ENCODE data around the gene SH3YL1.

SH3YL1 gene

DNA sequence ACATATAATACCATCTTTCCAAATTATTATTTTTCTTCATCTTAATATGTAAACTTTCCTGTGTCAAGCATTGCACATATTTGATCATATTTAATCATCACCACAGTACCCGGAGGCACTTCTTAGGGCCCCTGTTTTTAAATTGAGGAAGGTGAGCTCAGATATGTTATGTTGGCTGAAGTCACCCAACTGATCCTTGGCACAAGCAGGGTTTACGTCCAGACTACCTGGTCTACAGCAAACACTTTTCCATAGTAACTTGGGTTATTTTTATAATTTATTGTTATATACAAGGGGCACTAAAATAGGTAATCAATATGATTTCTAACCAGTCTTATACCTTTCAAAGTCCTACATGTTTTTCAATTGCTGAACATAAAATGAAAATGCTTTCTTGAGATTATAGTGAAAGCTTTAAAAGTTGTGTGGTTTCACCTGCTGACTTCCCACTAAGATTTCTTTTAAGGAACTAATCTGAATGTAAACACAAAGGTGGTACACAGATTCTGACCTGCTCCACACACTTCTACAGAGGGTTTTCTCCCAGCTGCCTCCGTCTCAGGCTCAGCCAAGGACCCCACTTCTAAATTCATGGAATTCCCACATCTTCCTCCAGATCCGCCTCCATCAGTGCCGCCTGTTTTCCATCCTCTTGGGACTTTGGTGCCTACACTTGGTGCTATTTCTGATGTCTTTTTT, 52.2 kb downstream of the SH3YL1 start:
- DNase-seq = no peak

DNA sequence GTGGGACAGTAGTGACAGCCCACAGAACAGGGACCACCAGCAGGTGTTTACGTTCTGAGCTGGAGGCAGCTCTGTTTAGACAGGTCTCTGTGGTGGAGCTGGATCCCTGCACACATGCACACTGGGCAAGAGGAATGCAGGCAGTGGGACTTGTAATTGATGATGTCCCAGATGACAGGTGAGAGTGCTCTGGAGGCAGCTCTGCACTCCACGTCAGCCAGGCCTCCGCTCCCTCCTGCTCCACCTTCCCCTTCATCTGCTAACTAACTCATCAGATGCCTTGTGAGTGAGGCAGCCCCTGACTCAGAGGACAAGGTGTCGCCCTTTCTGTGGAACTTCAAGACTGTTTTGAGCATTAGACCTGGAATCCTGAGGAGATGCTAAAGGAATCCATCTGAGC, 53.2 kb downstream of the SH3YL1 start:
- no peak for DNase-seq

DNA sequence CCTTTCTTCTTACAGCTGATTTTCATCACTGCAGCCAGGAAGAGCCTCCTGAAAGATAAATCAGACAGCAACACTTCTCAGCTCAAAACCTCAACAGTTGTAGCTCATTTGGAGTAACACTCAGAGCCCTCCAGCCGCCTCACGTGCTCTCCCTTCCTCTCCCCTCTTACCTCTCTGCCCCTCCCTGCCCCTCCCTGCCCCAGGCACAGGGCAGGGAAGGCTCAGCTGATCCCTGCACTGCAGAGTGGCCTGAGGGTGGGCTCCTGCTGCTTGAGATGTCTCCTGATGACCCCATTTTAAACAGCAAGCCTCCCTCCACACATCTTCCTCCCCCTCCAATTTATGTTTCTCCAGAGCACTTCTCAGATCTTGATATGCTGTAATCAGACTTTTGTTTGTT, 54.4 kb downstream of the SH3YL1 start:
- DNase-seq = no peak

DNA sequence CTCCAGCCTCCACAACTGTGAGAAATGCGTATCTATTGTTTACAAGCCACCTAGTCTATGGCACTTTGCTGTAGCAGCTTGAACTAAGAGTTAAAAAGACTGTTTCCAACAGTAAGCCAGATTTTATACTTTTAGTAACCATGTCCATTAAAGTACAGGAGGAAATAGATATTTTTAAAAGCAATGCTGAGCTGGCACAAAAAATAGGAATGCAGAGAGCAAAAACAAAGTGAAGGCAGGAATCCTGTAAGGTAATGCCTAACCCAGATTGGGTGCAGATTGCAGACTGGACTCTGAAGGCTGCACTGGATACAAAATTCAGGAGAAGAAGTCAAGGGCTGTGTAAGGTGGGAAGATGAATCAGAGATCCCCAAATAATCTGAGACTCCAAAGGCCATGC, 55.5 kb downstream of the SH3YL1 start:
- DNase-seq = no peak

DNA sequence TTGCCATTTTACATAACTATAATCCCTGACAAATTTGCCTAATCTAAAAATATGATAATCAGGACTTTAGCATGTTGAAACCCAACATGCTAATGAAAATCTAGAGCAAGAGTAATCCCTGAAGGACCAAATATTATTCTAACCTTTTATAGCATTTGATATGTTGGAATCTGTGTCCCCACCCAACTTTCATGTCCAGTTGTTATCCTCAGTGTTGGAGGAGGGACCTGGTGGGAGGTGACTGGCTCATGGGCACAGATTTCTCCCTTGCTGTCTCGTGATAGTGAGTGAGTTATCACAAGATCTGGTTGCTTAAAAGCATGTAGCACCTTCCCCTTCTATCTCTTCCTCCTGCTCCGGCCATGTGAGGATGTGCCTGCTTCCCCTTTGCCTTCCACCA, 59.8 kb downstream of the SH3YL1 start:
- DNase-seq = no peak

DNA sequence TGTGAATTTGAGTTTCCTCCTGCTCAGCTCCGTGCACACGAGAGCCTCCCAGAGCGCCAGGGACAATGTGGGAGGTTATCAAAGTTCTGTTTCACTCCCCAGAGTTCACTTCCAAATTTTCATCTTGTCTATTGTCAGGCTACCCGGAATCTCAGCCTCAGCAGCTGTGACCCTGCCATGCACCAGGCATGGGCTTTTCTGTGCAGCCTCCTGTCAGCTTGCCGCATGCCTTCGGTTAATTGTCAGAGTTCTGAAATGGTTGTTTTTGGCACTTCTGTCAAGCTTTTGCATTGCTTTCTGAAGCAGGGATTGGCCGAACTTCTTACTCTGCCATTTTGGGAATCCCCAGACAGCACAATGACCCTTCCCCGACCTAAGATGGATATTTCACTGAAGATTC, 60.4 kb downstream of the SH3YL1 start:
- DNase-seq = no peak

DNA sequence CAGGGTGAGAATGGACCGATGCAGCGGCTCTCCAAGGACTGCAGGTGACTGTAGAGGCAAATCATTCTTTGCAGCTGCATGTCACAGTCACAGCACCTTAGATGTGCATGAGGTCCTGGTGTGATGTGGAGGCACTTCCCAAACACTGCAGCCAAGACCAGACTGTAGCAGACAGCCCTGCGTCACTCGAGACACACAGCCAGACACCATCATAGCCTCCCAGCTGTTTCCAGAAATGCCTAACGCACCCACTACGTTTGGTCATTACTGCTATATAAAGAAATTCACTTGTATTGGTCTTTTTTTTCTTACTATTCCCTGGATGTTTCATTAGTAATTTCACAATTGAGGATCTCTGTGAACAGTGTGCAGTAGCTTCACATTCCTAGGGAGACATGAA, 60.9 kb downstream of the SH3YL1 start:
- no peak for DNase-seq

DNA sequence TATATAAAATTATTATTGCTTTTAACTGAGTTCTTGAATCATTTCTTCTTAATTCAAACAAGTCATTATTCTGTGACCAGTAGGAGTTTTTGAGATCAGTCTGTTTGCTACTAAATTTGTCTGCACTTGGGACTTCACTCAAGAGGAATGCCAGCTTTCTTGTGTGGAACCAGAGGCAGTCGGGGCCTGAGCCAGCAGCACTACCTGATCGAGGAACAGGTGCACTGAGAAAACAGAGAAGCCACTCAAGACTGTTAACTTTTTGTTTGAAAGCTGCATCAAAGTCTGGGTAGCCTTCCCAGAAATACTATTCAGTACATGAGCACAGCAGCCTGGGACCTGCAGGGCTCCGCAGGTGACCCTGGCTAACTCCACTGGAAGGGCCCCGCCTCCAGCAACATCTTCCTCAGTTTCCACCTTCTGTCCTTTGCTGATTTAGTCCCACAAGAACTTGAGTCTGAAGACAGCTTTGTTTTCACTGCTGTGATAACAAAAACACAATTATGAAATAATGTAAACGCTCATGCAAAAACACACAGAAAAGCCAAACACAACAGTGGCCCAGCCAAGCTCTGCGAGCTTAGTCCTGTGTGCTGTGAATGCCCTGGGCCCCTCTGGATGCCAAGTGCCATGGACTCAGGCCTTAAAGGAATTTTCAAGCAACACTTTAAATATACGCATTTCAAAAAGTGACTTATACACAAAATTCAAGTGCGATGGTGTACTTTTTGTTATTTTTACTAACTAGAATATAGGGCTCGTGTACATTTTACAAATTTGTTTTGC, 62.0 kb downstream of the SH3YL1 start:
- no peak for DNase-seq

DNA sequence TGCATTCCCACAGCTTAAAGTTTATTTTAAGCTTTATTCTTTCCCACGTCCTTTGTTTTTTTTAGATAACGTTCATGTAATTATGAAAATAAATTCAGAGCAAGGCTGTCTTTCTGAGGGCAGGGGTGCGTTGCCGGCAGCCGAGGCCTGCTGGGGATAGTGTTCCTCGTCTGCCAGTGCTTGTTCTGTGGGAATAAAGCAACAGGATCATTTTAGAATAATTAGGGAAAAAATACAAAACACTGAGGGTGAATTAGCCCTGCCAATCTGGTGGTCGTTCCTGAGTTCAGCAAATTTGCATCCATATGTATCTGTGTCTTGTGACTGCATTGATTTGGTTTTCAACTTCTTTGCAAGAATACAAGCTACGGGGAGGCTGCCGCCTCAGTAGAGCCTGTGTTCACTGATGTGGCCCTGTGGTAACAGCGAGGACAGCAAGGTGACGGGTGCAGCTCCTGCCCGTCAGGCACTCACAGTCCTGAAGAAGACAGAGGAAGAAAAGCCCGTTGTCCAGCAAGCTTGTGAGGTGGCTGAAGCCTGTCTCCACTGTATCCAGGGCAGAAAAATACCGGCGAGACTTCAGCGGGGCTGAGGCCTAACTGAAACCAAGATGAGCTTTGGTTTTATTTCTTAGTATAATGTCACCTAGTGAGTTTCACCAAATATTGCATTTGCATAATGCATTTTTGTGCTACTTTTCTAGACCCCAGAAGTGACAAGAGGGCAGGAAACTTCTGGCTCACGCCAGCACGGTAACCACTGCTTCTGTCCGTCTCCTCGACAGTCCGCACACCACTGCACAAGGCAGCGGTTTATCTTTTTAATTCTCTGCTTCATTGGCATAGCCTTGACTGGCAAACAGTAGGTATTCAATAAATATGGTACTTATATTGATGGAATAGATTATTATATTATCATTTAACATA, 64.5 kb downstream of the SH3YL1 start:
- no peak for DNase-seq

DNA sequence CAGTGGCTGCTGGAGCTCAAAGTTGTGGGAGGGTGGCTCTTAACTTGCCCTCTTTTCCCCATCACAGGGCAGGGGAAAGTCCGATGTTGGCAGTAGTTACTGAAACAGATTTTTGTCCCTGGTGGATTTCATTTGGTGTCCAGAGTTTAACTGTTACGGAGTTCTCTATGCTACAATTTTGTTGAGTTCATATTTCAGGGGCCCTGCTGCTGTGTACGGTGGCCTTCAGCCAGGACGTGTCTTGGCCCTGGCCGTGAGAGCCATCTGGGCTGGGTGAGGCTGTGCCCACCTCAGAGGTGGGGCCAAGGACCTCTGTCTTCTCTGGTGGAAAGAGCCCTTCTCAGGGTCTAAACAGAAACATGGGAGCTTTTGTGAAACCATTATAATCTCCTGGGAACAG, 67.4 kb downstream of the SH3YL1 start:
- no peak for DNase-seq

DNA sequence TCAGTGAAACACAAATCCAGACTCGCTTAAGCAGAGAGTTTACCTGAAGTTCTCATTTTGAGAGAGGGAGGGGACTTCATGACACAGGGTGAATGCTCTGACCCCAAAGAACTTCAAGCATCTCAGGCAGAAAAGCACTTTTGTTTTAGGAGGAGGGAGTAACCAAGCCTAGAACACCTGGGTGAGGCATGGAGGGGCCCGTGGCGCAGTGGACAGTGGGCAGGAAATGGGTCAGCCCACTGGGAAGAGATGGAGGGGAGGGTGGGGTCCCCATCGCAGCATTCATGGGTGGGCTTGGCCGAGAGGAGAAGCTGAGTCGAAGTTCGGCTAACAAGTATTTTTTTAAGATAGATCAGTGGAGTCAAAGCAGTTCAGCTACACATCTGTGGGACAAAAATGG, 67.9 kb downstream of the SH3YL1 start:
- no peak for DNase-seq

DNA sequence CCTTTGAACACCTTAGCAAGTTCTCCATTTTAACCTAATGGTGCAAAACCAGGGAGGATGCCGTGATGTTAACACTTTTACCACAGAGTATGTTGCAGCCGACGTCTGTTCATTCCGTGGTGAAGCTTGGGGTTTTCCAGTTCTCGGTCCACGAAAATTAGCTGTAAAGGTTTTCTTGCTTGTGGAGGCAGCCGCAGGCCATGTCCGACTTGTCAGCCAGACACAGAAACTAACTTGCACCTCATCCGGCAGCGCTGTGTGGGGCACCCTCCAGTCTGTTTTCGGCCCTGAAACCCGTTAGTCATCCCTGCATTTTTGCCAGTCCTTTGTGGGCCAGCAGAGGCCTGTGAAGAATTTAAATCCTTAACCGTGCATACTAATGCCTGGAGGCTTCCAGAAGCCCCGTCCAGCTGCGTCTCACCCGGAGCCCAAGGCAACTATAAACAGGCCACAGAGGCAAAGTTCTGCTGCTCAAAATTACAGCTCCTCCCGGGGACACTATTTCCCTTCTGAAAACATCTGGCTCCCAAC, 70.6 kb downstream of the SH3YL1 start:
- DNase-seq = no peak

DNA sequence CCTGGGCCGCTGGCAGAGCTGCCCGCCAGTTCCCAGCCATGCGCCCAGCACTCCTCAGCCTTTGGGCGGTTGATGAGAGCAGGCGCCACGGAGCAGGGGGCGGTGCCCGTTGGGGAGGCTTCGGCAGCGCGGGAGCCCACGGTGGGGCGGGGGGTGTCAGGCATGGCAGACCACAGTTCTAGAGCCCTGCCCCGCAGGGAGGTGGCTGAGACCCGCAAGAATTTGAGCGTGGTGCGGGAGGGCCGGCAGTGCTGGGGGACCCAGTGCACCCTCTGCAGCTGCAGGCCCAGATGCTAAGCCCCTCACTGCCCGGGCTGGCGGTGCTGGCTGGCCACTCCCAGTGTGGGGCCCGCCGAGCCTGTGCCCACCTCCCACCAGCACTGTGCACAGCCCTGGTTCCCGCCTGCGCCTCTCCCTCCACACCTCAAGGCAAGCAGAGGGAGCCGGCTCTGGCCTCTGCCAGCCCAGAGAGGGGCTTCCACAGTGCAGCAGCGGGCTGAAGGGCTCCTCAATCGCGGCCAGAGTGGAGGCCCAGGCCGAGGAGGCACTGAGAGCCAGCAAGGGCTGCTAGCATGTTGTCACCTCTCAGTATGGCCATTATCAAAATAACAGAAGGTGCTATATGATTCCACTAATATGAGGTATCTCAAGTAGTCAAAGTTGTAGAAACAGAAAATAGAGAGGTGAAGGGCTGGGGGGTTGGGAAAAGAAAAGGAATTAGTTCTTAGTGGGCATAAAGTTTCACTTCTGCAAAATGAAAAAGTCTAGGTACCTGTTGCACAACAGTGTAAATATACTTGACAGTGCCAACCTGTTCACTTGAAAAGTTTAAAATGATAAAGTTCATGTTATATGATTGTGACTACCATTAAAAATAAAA, 72.3 kb downstream of the SH3YL1 start:
- DNase-seq = no peak

DNA sequence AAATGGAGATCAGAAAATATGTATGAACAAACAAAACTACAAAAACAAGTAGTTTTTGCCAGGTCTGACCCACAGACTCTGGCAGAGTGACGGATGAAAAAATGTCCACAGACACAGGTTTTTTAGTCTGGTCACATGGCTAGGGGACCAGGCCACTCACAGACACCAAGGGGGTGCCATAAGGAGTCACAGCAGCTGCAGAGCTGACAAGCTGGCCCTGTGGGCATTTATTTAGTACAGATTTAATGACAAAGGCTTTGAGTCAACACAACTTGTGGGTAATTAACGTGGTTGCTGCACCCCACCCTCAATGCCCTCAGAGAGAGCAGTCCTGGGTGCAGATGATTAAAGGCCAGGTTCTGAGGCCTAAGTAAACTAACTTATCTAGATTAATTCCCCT, 76.0 kb downstream of the SH3YL1 start:
- DNase-seq = no peak

DNA sequence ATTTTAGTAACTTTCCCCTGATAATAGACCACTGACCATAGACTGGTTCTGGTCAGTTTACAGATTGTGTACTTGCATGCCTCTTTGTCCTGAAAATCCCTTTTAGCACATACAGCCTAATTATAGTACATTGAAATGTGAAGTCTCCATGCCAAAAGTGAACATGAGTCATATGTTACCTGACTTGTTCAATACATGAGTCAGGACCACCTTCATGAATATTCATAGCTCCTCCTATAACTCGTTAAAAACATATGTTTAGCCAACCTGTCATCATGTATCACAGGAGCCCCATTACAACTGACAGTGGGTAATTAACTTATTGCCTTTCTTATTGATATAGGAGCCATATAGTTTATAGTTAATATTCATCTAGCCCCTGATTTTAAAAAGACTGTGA, 78.6 kb downstream of the SH3YL1 start:
- DNase-seq = no peak

DNA sequence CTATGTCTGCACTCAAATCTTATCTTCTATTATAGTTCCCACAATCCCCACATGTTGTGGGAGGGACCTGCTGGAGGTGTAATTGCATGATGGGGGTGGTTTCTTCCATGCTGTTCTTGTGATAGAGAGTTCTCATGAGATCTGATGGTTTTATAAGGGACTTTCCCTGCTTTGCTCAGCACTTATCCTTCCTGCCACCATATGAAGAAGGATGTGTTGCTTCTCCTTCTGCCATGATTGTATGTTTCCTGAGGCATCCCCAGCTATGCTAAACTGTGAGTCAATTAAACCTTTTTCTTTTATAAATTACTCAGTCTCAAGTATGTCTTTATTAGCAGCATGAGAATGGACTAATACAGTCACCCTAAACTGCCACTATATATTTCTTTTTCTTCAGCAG, 79.1 kb downstream of the SH3YL1 start:
- no peak for DNase-seq

DNA sequence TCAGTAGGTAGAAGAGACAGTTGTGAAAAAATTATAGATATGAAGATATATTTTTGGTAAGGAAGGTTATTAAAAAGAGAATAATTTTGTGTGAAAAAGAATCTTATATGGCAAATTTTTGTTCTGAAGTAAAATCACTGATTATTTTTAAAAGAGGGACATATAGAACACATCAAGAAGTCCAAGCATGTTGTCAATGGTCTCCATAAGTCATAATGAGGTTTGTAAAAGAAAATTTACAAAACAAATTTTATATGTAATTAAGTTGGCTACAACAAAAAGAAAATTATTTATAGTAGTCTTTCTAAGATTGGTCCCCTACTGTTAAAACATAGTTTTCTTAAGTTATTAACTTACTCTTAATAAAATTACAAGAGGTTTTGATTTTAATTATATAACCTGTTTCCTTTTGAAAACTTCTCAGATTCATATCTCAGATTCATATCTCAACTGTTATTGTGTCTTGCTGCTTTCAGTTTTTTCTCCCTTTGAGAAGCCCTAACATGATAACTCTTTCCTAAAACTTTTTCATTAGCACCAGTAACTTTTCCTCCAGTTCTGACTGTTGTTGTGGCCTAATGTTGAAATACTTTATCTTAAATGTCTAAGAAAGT, 81.2 kb downstream of the SH3YL1 start:
- DNase-seq = peak in 1 of 2 experiments; percentile 11

DNA sequence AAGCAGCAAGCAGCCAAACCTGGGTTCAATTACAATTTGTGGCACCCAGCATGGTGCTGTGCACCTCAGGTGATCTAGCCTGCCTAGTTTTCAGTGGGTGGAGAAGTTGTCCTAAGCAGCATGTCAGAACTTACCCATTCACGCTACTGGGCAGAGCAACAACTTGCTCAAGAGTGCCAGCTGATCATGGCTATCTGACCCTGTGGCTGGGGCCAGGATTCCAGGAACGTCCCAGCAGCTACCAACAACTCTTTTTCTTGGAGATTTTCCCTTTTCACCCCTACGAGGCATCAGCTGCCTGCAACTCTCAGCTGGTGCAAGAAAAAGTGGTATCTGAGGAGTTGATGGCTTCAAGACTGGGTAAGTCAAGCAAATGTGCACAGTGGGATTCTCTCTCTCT, 83.5 kb downstream of the SH3YL1 start:
- DNase-seq = no peak

DNA sequence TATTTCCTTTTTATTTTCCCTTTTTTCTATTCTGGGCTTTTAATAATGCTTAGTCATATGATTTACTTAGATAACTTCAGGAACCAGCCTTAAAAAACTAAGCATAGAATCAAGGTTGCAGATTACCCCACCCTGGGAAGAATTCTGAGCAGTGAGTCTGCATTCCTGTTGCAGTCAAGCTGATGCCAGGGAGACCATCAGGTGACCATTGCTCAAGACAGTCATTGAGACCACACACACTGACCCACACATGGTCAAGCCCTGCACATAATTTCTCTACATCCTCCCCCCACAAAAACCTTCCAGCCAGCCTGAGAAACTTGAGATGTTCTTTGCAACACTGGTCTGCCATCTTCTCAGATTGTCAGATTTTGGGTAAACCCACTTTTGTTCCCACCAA, 83.9 kb downstream of the SH3YL1 start:
- DNase-seq = no peak

DNA sequence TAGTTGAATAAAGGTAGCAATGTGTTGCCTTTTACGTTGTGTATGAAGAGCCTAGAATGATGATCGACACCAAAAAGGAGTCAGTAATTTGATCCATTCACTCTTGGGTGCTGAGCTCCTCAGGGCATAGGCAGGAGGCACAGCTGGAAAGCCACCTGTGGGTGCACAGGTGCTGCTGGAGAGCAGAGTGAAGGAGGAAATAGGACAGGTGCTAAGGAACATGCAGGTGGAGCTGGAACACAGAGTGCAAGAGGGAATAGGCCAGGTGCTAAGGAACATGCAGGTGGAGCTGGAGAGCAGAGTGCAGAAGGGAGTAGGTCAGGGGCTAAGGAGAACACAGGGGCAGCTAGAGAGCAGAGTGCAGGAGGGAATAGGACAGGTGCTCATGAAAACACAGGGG, 86.1 kb downstream of the SH3YL1 start:
- no peak for DNase-seq

DNA sequence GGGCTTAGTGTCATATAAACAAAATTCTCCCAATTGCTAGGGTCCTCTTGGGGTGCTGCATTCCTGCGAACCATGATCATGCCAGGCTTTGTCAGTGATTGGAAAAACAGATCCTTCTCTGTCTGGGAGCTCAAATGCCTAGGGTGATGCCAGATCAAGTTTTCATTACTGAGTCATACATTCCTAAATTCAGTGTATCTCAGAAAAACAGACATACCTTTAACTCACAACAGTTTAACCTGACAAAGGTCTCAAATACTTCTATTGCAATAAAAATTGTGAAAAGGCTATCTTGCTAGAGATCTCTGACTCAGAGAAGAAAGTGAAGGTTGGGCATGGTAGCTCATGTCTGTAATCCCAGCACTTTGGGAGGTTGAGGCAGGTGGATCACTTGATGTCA, 86.9 kb downstream of the SH3YL1 start:
- no peak for DNase-seq

Measured in Kasumi-1 (cell line).